Activated CD8-positive, alpha-beta memory T cell treated with anti-CD3 and anti-CD28 coated beads, Interleukin-2, amount 50 U/mL, for 4 hours (primary cell): ENCODE measurements around the gene PSMB3.

ENCODE experiments used
- DNase-seq: peaks from one replicate; pipeline ENCODE4 v3.0.0-alpha.2; 2020

Gene PSMB3

GRCh38 chr17:38733982-38734973, 18.3 kb upstream of the PSMB3 start:
- DNase-seq, result no peak

- peak; percentile 83 for DNase-seq
Observed at GRCh38 chr17:38735161-38735997, 17.2 kb upstream of the PSMB3 start.

GRCh38 chr17:38738007-38738662, 14.4 kb upstream of the PSMB3 start:
- DNase-seq, result no peak

- no peak for DNase-seq
Observed at GRCh38 chr17:38738686-38739085, 13.9 kb upstream of the PSMB3 start.

- DNase-seq, result no peak
Observed at GRCh38 chr17:38739305-38739704, 13.2 kb upstream of the PSMB3 start.

- no peak for DNase-seq
Observed at GRCh38 chr17:38740044-38740443, 12.5 kb upstream of the PSMB3 start.

GRCh38 chr17:38740806-38741205, 11.7 kb upstream of the PSMB3 start:
- no peak for DNase-seq

GRCh38 chr17:38741461-38741860, 11.1 kb upstream of the PSMB3 start:
- DNase-seq, result no peak

- no peak for DNase-seq
Observed at GRCh38 chr17:38741921-38742410, 10.6 kb upstream of the PSMB3 start.

GRCh38 chr17:38742411-38743308, 9.9 kb upstream of the PSMB3 start:
- no peak for DNase-seq

GRCh38 chr17:38743556-38744171, 8.9 kb upstream of the PSMB3 start:
- no peak for DNase-seq

GRCh38 chr17:38745545-38745944, 7.0 kb upstream of the PSMB3 start:
- DNase-seq, result no peak

- no peak for DNase-seq
Observed at GRCh38 chr17:38746004-38746848, 6.3 kb upstream of the PSMB3 start.

GRCh38 chr17:38746849-38747462, 5.6 kb upstream of the PSMB3 start:
- DNase-seq, result no peak

- no peak for DNase-seq
Observed at GRCh38 chr17:38747463-38748148, 4.9 kb upstream of the PSMB3 start.

GRCh38 chr17:38748149-38748891, 4.2 kb upstream of the PSMB3 start, which contains the start of gene PCGF2:
Gene PCGF2, minus strand, starts transcription at chr17:38748336. Its CDS starts 7,934 bp downstream, at chr17:38740402.
- no peak for DNase-seq

- DNase-seq, result no peak
Observed at GRCh38 chr17:38748892-38749222, 3.7 kb upstream of the PSMB3 start.

GRCh38 chr17:38749223-38750043, 3.1 kb upstream of the PSMB3 start:
- DNase-seq, result no peak
